ENCODE results near the gene PRKN. TPM values are rescaled to one million over a fixed set of nuclear protein-coding genes. Genes with fewer than 3 reads are reported as not detected.

Gene PRKN
- total RNA-seq, 1 donor from 2014 or later, result 4.9 TPM

GRCh38 chr6:161349886-161350285, 1377.7 kb downstream of the PRKN start:
- Histone ChIP-seq H3K27me3 (no peaks in the 10 kb centered on the region), H3K27ac (no peak overlapping the region), H3K36me3 (no peaks in the 10 kb centered on the region), H3K4me1 (no peaks in the 10 kb centered on the region), H3K4me3 (no peak overlapping the region), H3K9me3 (no peaks in the 10 kb centered on the region)
- intact Hi-C loops (cut with DNase I), result no loop called here
- DNase-seq (ENCODE audit: extremely low spot score in 2 of 2), result no peak
- TF ChIP-seq CTCF (IDR thresholded peaks at IDR 0.05), result no peak
- no peak for TF ChIP-seq POLR2A (IDR thresholded peaks at IDR 0.05)
- no peak for TF ChIP-seq POLR2AphosphoS5 (IDR thresholded peaks at IDR 0.05; ENCODE audit: insufficient read depth in 1 of 2, low read depth in 1 of 2)

GRCh38 chr6:161348628-161348994, 1379.0 kb downstream of the PRKN start:
- no peaks in the 10 kb centered on the region for H3K9me3 ChIP-seq
- no peak overlapping the region for H3K4me3 ChIP-seq
- H3K4me1 ChIP-seq, result no peaks in the 10 kb centered on the region
- H3K27me3 ChIP-seq, result no peaks in the 10 kb centered on the region
- no peaks in the 10 kb centered on the region for H3K36me3 ChIP-seq
- no peak for TF ChIP-seq POLR2A (IDR thresholded peaks at IDR 0.05)
- no peak for TF ChIP-seq POLR2AphosphoS5 (IDR thresholded peaks at IDR 0.05; ENCODE audit: insufficient read depth in 1 of 2, low read depth in 1 of 2)
- no peak for TF ChIP-seq CTCF (IDR thresholded peaks at IDR 0.05)
- intact Hi-C loops (cut with DNase I), result no loop called here
- H3K27ac ChIP-seq, result no peak overlapping the region
- DNase-seq (ENCODE audit: extremely low spot score in 2 of 2), result no peak

- TF ChIP-seq CTCF (IDR thresholded peaks at IDR 0.05), result no peak
- no peak for TF ChIP-seq POLR2AphosphoS5 (IDR thresholded peaks at IDR 0.05; ENCODE audit: insufficient read depth in 1 of 2, low read depth in 1 of 2)
- TF ChIP-seq POLR2A (IDR thresholded peaks at IDR 0.05), result no peak
- Histone ChIP-seq H3K9me3 (no peaks in the 10 kb centered on the region), H3K4me1 (no peaks in the 10 kb centered on the region), H3K27me3 (no peaks in the 10 kb centered on the region), H3K36me3 (no peaks in the 10 kb centered on the region), H3K4me3 (no peak overlapping the region), H3K27ac (no peak overlapping the region)
- no peak for DNase-seq (ENCODE audit: extremely low spot score in 2 of 2)
- intact Hi-C loops (cut with DNase I), result no loop called here
Observed at GRCh38 chr6:161347988-161348627, 1379.5 kb downstream of the PRKN start.

GRCh38 chr6:161347125-161347524, 1380.4 kb downstream of the PRKN start:
- TF ChIP-seq CTCF (IDR thresholded peaks at IDR 0.05), result no peak
- TF ChIP-seq POLR2AphosphoS5 (IDR thresholded peaks at IDR 0.05; ENCODE audit: insufficient read depth in 1 of 2, low read depth in 1 of 2), result no peak
- no peaks in the 10 kb centered on the region for H3K27me3 ChIP-seq

GRCh38 chr6:161346717-161347116, 1380.8 kb downstream of the PRKN start:
- no peaks in the 10 kb centered on the region for H3K9me3 ChIP-seq

More at GRCh38 chr6:161347125-161347524, 1380.4 kb downstream of the PRKN start:
- Histone ChIP-seq H3K4me1 (no peaks in the 10 kb centered on the region), H3K9me3 (no peaks in the 10 kb centered on the region), H3K4me3 (no peak overlapping the region), H3K36me3 (no peaks in the 10 kb centered on the region), H3K27ac (no peak overlapping the region)
- intact Hi-C loops (cut with DNase I), result no loop called here
- DNase-seq (ENCODE audit: extremely low spot score in 2 of 2), result no peak

More at GRCh38 chr6:161346717-161347116, 1380.8 kb downstream of the PRKN start:
- no peaks in the 10 kb centered on the region for H3K36me3 ChIP-seq
- no peak overlapping the region for H3K4me3 ChIP-seq
- no peak overlapping the region for H3K27ac ChIP-seq
- H3K27me3 ChIP-seq, result no peaks in the 10 kb centered on the region
- no peak for TF ChIP-seq POLR2A (IDR thresholded peaks at IDR 0.05)
- no peak for TF ChIP-seq CTCF (IDR thresholded peaks at IDR 0.05)
- no peak for TF ChIP-seq POLR2AphosphoS5 (IDR thresholded peaks at IDR 0.05; ENCODE audit: insufficient read depth in 1 of 2, low read depth in 1 of 2)
- H3K4me1 ChIP-seq, result no peaks in the 10 kb centered on the region
- intact Hi-C loops (cut with DNase I), result no loop called here
- DNase-seq (ENCODE audit: extremely low spot score in 2 of 2), result no peak
